K562 (cell line): ENCODE results near the gene KRT25.

ENCODE experiments used
- CTCF ChIP-seq, 3 experiments: IDR thresholded peaks in 2 of 3; conservative IDR thresholded peaks in 1 of 3; 2 replicates each; pipeline ENCODE4 v1.5.1; 2011 to 2012; ENCODE audit warnings: low read length in 3 of 3, mild to moderate bottlenecking in 3 of 3, control low read depth in 2 of 3, improper control_type of control experiment in 1 of 3, inconsistent platforms in 1 of 3, low read depth in 1 of 3, mixed read lengths in 1 of 3, moderate library complexity in 1 of 3; ENCODE audit not compliant: insufficient read depth in 2 of 3
- E2F3 ChIP-seq: fragments of 250-450 bp; sonication (Bioruptor Pico); IDR thresholded peaks from 2 replicates; pipeline ENCODE4 v1.4.0; 2020; ENCODE audit warnings: mild to moderate bottlenecking
- FOXP4 ChIP-seq: sonication (generic); formaldehyde crosslinking; IDR thresholded peaks from 2 replicates; pipeline ENCODE4 v1.8.0; 2022; ENCODE audit warnings: mild to moderate bottlenecking, missing genetic modification reagents, borderline replicate concordance
- RB1 ChIP-seq: fragments of 450-650 bp; IDR thresholded peaks from 2 replicates; pipeline ENCODE4 v1.6.1; 2017; ENCODE audit warnings: low read depth, mild to moderate bottlenecking
- RBM34 ChIP-seq: fragments of 200-400 bp; formaldehyde crosslinking; IDR thresholded peaks from 2 replicates; pipeline ENCODE4 v1.6.1; 2018; ENCODE audit warnings: low read length, borderline replicate concordance; ENCODE audit not compliant: insufficient read depth
- REST ChIP-seq, 2 experiments: fragments of 450-650 bp; formaldehyde crosslinking in 1 of 2; IDR thresholded peaks; 2 replicates each; pipeline versions ENCODE4 v1.4.0 to v1.6.1; 2014 to 2020; ENCODE audit warnings: mild to moderate bottlenecking in 2 of 2, borderline replicate concordance in 1 of 2, low read depth in 1 of 2
- SIN3A ChIP-seq, 2 experiments: fragments of 150-350 bp in 1 of 2; IDR thresholded peaks; 2 replicates each; pipeline ENCODE4 v1.6.1; 2011 to 2016; ENCODE audit warnings: borderline replicate concordance in 2 of 2, low read depth in 2 of 2, low read length in 2 of 2, mild to moderate bottlenecking in 2 of 2, moderate library complexity in 2 of 2; ENCODE audit not compliant: control insufficient read depth in 1 of 2
- ZNF445 ChIP-seq: fragments of 250-450 bp; sonication (Bioruptor Pico); IDR thresholded peaks from 2 replicates; pipeline ENCODE4 v1.4.0; 2020; ENCODE audit warnings: low read depth, mild to moderate bottlenecking, moderate library complexity

- no peak for TF ChIP-seq ZNF445 (CRISPR knock-in tag)
- TF ChIP-seq RBM34 = no peak
- TF ChIP-seq FOXP4 (CRISPR knock-in tag) = no peak
- 0 out of 2 replicates have a peak, but pooled peaks have one; percentile 37 for TF ChIP-seq RB1
- peak; percentile 90 to 93 (median 93) for TF ChIP-seq CTCF (IDR thresholded peaks at IDR 0.05 in 2 of 3, conservative IDR thresholded peaks at IDR 0.05 in 1 of 3; ENCODE audit: insufficient read depth in 2 of 3, low read depth in 1 of 3, low read length in 3 of 3)
- TF ChIP-seq SIN3A (IDR thresholded peaks at IDR 0.05; ENCODE audit: borderline replicate concordance in 2 of 2, control insufficient read depth in 1 of 2, low read depth in 2 of 2, low read length in 2 of 2) = no peak
- peak; percentile 92 for TF ChIP-seq REST (IDR thresholded peaks at IDR 0.05; ENCODE audit: borderline replicate concordance)
- no peak for TF ChIP-seq REST (CRISPR knock-in tag; IDR thresholded peaks at IDR 0.05; ENCODE audit: low read depth)
- TF ChIP-seq E2F3 (CRISPR knock-in tag) = no peak
Measured at GRCh38 chr17:40803617-40804082, 48.5 kb upstream of the KRT25 start.
